HG03442 (cell line): Measurements from ENCODE around the gene TMED5.

ENCODE experiments used
- ATAC-seq: cut with Tn5 transposase; IDR thresholded peaks from one replicate; pipeline ENCODE4 v1.9.1; 2021; ENCODE audit warnings: mild to moderate bottlenecking, moderate library complexity; ENCODE audit not compliant: unreplicated experiment

Gene TMED5

GRCh38 chr1:93124556-93125355, 55.5 kb downstream of the TMED5 start:
- no peak for ATAC-seq

- no peak for ATAC-seq
Observed at GRCh38 chr1:93123201-93123783, 56.9 kb downstream of the TMED5 start.

- ATAC-seq = no peak
Observed at GRCh38 chr1:93120614-93121013, 59.6 kb downstream of the TMED5 start.

GRCh38 chr1:93114391-93114790, 65.8 kb downstream of the TMED5 start:
- no peak for ATAC-seq

GRCh38 chr1:93113127-93113526, 67.1 kb downstream of the TMED5 start:
- ATAC-seq = no peak

- ATAC-seq = no peak
Observed at GRCh38 chr1:93111561-93111960, 68.7 kb downstream of the TMED5 start.

GRCh38 chr1:93111065-93111464, 69.1 kb downstream of the TMED5 start:
- ATAC-seq = no peak

- no peak for ATAC-seq
Observed at GRCh38 chr1:93109578-93109977, 70.6 kb downstream of the TMED5 start.

GRCh38 chr1:93108335-93108734, 71.9 kb downstream of the TMED5 start:
- no peak for ATAC-seq

GRCh38 chr1:93107395-93107794, 72.8 kb downstream of the TMED5 start:
- ATAC-seq = no peak

- no peak for ATAC-seq
Observed at GRCh38 chr1:93106226-93106625, 74.0 kb downstream of the TMED5 start.

GRCh38 chr1:93102142-93102541, 78.1 kb downstream of the TMED5 start:
- no peak for ATAC-seq
